Measurements from ENCODE around the gene EMC9.

GRCh38 chr14:24092110-24092504 is 49.3 kb downstream of the EMC9 start:
- TF ChIP-seq FOXM1 (IDR thresholded peaks at IDR 0.05; ENCODE audit: borderline replicate concordance): no peak
- no peak for TF ChIP-seq SP1 (IDR thresholded peaks at IDR 0.05)
- no peak for TF ChIP-seq SUZ12 (IDR thresholded peaks at IDR 0.05)
- TF ChIP-seq L3MBTL2 (conservative IDR thresholded peaks at IDR 0.05): no peak
- TF ChIP-seq HDGF (IDR thresholded peaks at IDR 0.05; ENCODE audit: borderline replicate concordance): no peak
- TF ChIP-seq, protein P1, sequence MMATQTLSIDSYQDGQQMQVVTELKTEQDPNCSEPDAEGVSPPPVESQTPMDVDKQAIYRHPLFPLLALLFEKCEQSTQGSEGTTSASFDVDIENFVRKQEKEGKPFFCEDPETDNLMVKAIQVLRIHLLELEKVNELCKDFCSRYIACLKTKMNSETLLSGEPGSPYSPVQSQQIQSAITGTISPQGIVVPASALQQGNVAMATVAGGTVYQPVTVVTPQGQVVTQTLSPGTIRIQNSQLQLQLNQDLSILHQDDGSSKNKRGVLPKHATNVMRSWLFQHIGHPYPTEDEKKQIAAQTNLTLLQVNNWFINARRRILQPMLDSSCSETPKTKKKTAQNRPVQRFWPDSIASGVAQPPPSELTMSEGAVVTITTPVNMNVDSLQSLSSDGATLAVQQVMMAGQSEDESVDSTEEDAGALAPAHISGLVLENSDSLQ (IDR thresholded peaks at IDR 0.05): no peak
- TF ChIP-seq BHLHE40 (IDR thresholded peaks at IDR 0.05; ENCODE audit: borderline replicate concordance): no peak
- no peak for TF ChIP-seq TARDBP (IDR thresholded peaks at IDR 0.05)
- TF ChIP-seq FOXK2 (IDR thresholded peaks at IDR 0.05): no peak
- TF ChIP-seq ELF4 (IDR thresholded peaks at IDR 0.05): no peak
- TF ChIP-seq ARNT (IDR thresholded peaks at IDR 0.05): no peak

All from HEK293T (cell line).